GM19452 (cell line): ENCODE results near the gene VPS25.
"Not testable (repeated sequence)": the region's sequence is repeated elsewhere in the genome, so short reads cannot be mapped to it uniquely, and the experiment has no call there.

Source experiments
- ATAC-seq: cut with Tn5 transposase; IDR thresholded peaks from one replicate; pipeline ENCODE4 v1.9.1; 2021; ENCODE audit not compliant: unreplicated experiment

The VPS25 gene

DNA sequence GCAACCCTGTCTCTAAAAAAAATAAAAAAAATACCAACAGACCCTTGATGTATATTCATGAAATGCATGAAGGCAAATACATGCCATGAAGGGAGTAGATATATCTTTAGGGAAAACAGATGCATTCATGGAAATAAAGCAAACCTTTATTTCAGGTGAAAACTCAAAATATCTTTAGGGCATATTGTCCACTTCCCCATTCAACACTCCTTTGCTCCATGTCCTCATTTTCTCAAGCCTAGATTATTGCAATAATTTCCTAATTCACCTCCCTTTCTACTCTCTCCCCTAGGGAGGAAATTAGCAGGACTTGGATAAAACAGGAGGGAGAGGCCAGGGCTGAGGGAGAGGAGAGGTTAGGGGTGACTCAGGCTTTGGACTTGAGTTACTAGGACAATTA is 5.7 kb upstream of the VPS25 start:
- ATAC-seq: no peak

DNA sequence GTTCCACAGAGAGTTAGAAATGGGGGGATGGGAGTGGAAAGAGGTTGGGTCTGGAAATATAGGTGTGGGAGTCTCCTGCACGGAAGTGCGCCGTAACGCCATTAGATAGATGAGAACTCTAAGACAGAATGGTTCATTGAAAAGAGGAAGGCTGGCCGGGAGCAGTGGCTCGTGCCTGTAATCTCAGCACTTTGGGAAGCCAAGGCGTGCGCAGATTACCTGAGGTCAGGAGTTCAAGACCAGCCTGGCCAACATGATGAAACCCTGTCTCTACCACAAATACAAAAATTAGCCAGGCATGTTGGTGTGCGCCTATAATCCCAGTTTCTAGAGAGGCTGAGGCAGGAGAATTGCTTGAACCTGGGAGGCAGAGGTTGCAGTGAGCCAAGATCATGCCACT is 5.2 kb upstream of the VPS25 start:
- ATAC-seq: not testable (repeated sequence)

DNA sequence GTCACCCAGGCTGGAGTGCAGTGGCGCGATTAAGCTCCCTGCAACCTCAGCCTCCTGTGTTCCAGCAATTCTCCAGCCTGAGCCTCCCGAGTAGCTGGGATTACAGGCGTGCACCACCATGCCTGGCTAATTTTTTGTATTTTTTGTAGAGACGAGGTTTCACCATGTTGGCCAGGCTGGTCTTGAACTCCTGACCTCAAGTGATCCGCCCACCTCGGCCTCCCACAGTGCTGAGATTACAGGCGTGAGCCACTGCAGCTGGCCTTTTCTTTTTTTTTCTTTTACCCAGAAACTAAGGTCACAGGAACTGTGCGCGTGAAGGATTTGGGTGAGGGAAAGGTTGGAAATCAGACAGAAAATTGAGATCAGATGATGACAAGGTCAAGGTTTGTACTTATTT is 3.3 kb upstream of the VPS25 start:
- not testable (repeated sequence) for ATAC-seq

DNA sequence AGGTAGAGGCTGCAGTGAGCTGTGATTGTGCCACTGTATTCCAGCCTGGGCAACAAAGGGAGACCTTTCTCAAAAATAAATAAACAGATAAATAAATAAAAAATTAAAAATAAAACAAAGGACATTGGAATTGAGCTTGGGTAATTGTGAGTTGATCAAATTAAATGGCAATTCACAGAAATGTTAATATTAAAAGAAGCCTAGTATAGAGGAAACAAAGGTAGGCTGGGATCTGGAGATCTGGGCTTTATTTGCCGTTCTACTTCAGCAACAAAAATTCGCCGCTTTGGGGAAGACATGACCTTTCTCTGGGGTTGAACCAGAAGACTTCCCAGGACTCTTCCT is 332 bp upstream of the VPS25 start:
- ATAC-seq: no peak

DNA sequence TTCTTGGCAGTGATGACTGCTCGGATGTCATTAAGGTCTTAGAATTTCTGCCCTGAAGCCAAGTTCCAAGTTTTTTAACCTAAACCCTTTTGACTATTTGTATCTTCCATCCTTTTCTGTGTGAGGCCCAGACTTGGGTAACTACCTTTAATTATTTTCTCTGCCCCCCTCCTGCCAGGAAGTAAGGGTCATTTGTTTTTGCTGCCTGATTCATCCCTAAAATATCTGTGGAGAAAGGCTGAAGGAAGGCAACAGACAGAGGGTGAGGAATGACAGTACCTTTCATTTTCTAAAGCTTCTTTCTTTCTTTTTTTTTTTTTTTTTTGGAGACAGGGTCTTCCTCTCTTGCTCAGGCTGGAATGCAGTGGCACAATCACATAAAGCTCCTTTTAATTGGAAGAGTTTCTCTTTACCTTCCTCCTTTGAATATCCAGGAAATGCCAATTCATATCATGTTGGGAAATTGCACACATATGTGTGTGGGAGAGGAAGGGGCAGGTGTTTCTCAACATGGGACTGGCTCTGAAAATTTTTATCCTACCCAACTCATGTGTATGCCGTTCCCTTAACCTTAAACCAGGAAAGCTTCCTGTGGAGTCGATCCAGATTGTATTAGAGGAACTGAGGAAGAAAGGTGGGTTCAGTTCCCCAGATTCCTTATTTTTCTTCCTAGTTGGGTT is 957 bp downstream of the VPS25 start:
- ATAC-seq: no peak

DNA sequence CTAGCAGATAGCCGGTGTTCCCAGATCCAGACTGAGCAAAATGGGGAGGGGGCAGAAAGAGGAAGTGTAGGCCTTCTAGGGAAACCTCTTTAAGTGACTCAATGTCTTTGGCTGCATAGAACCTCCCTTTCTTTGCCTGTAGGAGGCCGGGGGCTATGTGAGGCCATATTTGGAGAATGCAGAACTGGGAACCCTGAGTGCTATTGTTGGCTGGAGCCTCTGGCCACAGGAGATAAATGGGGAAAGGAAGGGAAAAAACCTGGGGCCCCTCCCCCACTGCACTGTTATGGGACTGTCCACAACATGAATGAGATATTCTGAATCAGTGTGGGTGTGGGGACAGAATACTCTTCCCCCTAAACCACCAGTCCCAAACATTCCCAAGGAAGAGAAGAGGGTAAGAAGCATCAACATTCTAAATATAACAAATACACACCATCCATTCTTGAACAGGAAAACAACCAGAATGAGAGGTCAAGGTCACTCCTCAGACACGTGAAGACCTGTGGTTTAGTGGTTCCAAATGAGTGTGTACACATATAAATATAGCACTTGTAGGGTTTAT is 2.4 kb downstream of the VPS25 start:
- no peak for ATAC-seq

DNA sequence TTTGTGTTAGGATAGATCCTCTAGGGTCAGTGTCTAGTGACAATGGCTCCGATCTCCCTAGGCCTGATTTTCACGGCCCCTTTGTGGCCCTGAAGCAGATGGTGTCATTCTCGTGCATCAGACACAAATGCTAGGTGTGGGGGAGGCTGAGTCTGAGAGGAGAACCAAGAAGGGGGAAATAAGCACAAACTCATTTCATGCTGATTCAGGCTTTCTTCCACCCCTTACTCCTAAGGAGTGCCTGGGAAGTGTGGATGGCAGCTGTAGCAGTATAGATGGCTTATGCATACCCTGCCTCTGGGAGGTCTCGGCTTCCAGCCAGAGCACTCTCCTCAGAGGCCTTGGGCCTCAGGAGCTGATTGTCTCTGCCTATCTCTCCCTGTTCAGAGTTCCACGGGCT is 5.3 kb downstream of the VPS25 start:
- no peak for ATAC-seq

DNA sequence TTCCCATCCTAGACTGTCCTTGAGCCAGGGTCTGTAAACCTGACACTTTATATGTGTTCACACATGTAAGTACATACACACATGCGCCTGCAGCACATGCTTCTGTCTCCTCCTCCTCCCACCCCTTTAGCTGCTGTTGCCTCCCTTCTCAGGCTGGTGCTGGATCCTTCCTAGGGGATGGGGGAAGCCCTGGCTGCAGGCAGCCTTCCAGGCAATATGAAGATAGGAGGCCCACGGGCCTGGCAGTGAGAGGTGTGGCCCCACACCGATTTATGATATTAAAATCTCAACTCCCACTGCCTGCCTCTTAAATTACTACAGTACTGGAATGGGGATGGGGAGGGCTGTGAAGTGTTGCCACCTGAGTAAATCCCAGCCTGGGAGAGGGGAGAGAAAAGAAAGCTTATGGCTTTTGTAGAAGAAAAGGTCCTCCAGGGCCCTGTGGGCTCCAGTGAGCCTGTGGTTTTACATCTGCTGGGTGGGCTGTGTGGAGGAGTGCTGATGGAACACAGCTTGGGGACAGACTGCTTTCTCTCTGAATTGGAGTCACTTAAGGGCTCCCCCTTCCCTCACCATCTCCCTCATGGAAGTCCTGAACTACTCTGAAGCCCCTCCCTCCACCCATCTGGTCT is 6.2 kb downstream of the VPS25 start:
- ATAC-seq: no peak

DNA sequence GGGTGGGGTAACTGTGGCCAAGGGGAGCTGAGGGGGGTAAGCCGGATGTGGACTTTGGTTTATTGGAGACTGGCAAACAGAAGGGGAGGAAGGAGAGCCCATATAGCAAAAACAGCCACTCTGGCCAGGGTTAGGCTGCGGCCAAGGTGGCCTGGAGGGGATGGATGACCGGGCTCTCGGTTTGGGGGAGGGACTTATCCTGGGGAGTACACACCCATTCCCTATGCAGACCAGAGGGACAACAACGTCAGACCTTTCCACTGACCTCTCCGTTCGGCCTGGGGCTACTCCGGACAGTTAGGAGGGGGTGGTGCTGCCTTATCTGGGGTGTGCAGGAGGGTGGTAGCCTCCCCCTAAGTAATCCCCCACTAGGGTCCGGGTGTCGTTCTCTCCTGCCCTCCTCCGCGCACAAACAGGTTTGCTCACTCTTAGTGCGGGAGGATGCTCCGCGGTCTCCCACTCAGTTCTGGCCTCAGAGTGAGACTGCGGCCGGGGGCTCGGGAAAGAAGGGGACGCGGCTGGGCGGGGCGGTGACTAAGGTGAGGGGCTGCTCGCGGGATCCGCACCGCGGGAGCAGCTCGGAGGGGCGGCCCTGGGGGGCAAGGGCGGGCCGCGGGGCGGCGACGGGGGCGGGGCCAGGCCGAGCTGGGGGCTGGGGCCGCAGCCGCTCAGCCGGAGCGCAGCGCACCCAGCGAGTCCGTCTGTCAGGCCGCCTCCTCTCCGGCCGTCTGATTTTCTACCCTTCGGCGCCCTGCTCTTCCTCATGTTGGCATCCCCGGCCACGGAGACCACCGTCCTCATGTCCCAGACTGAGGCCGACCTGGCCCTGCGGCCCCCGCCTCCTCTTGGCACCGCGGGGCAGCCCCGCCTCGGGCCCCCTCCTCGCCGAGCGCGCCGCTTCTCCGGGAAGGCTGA is 6.9 kb downstream of the VPS25 start, which contains the start of gene WNK4:
Gene WNK4, plus strand, starts transcription at position 675 of the 915 bp plus-strand sequence. Its CDS starts 89 bp downstream, at position 764.
- ATAC-seq: no peak

DNA sequence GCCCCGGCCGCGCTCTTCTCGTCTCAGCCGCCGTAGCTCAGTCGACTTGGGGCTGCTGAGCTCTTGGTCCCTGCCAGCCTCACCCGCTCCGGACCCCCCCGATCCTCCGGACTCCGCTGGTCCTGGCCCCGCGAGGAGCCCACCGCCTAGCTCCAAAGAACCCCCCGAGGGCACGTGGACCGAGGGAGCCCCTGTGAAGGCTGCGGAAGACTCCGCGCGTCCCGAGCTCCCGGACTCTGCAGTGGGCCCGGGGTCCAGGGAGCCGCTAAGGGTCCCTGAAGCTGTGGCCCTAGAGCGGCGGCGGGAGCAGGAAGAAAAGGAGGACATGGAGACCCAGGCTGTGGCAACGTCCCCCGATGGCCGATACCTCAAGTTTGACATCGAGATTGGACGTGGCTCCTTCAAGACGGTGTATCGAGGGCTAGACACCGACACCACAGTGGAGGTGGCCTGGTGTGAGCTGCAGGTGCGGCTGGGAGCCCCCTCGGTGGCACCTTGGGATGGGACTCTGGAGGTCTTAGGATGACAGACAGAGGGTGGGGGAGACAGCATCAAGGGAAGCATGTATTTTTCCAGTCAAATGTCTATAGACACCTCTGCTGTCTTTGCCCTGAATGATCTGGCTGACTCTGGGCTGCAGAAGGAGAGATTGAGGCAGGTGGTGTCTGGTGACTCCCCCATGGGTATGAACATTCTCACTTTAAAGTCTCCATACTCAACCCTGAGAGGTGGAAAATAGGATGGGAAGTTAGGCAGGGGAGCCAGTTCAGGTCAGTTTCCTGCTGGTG is 7.8 kb downstream of the VPS25 start:
- ATAC-seq: no peak

DNA sequence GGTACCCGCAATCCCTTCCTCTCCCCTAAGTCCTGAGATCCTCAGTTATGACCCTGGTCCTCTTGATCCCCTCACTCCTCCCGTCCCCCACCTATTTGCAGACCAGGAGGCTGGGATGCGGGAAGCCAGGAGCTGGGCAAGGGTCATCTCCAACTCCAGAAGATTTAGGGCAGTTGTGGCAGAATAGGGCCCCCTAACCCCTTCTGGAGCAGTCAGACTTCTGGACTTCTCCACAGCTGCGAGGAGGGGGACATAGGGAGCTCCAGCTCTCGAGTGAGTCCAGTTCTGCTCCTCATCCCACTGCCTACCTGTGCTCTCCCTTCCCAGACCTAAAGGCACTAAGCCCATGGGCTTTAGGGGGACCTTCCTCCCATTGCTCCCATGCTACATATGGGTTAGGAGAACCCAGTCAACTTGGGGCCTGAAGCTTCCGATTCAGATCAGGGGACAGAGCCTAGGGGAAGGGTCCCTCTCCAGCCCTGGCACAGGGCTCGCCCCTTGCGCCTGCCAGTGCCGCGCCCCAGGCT is 8.5 kb downstream of the VPS25 start:
- ATAC-seq: no peak

DNA sequence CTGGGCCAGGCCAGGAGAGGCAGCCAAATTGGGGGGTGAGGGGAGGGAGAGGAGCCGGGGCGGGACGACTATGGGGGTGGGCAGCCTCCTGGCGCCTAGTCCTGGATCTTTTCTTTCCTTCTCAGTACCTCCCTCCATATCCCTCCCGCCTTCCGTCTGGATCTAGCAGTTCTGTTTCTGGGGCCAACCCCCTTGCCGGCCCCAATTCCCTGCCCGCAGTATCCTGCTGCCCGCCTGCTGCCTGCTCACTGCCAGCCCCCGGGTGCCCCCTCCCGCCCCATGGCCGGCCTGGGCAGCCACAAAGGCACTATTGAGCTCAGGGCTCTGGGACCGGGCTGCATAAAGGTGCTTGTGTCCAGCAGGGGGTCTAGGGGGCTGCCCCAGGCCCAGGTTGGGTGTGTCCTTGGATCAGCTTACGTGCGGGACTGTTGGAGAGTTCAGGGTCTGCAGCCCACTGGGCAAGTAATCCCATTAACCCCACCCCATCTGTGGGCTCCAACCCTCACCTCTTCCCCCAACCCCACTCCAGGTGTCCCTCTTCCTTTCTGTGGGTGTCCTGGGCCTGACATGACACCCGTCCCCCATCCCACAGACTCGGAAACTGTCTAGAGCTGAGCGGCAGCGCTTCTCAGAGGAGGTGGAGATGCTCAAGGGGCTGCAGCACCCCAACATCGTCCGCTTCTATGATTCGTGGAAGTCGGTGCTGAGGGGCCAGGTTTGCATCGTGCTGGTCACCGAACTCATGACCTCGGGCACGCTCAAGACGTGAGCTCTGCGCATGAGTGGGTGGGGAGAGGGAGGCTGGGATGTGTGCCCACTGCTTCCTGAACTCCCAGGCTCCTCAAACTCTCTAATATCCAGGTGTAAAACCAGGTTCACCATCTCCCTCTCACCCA is 9.2 kb downstream of the VPS25 start:
- no peak for ATAC-seq

DNA sequence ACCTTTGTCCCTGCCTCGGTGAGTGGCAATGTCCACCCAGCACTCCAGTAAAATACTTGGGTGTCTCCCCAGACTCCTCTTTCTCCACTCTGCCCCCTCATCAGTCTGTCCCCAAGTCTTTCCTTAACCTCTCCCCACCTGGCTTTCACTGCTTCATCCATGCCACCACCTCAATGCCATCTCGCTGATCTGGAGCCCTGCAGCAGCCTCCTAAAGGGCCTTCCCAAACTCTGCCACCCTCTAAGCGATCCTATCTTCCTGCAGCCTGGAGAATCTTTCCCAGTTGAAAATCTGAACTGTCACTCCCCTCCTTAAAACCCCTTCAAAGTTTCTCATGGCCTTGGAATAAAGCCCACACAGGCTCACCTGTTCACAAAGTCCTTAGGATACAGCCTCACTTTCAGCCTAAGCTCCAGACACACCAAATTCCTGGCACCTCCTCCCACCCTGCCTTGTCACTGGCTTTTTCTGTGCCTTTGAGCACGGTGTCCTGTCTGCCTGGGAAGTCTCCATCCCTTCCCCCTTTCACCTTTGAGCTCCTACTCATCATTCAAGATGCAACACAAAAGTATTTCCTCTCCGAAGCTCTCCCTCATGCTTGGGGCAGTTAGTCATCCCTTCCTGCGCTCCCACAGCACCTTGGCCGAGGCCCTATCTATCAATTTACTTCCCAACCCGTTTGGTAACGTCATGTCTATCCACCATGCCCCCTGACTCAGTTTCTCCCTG is 10.0 kb downstream of the VPS25 start:
- ATAC-seq: no peak

DNA sequence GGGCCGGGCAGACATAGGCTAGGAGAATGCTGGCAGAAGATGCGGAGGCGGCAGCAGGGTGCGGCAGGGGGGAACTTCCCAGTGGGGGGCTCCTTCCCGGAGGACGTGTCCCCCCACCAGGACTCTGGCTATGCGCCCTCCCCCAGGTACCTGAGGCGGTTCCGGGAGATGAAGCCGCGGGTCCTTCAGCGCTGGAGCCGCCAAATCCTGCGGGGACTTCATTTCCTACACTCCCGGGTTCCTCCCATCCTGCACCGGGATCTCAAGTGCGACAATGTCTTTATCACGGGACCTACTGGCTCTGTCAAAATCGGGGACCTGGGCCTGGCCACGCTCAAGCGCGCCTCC is 10.5 kb downstream of the VPS25 start:
- ATAC-seq: no peak

DNA sequence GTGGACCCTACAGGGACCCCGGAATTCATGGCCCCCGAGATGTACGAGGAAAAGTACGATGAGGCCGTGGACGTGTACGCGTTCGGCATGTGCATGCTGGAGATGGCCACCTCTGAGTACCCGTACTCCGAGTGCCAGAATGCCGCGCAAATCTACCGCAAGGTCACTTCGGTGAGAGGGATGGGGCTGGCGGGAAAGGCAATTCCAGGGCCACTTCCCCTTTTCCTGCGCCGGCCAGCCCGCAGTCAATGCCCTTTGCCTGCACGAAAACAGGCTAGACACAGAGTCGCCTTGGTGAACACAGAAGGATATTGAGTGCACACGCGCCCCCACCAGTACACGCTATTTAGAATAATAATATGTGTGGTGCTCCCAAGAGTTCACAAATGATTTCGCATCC is 11.2 kb downstream of the VPS25 start:
- no peak for ATAC-seq

DNA sequence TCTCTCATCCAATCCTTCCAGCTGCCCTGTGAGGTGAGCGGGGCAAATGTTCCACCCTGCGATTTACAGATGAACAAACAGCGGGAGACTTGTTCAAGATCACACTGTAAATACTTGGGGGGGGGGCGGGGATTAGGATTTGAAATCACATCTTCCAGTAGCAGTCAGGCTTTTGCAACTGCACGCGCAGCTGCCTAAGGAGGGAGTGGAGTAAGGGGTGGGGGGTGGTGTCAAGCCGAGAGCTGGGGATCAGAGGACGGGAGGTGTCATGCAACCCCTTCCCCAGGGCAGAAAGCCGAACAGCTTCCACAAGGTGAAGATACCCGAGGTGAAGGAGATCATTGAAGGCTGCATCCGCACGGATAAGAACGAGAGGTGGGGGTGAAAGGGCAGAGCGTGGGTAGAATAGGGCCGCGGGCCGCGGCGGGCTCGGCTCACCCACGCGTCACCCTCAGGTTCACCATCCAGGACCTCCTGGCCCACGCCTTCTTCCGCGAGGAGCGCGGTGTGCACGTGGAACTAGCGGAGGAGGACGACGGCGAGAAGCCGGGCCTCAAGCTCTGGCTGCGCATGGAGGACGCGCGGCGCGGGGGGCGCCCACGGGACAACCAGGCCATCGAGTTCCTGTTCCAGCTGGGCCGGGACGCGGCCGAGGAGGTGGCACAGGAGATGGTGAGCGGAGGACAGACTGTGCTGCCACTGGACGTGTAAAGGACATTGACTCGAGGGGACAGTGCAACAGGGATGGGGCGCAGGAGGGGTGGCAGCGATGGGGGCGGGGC is 11.8 kb downstream of the VPS25 start:
- ATAC-seq: no peak

DNA sequence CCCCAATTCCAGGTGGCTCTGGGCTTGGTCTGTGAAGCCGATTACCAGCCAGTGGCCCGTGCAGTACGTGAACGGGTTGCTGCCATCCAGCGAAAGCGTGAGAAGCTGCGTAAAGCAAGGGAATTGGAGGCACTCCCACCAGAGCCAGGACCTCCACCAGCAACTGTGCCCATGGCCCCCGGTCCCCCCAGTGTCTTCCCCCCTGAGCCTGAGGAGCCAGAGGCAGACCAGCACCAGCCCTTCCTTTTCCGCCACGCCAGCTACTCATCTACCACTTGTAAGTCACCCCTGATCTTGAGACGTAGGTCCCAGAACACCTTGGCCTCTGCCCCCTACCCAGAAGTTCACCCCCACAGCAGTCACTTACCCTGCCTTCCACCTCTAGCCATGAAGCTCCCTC is 14.0 kb downstream of the VPS25 start:
- ATAC-seq: no peak

DNA sequence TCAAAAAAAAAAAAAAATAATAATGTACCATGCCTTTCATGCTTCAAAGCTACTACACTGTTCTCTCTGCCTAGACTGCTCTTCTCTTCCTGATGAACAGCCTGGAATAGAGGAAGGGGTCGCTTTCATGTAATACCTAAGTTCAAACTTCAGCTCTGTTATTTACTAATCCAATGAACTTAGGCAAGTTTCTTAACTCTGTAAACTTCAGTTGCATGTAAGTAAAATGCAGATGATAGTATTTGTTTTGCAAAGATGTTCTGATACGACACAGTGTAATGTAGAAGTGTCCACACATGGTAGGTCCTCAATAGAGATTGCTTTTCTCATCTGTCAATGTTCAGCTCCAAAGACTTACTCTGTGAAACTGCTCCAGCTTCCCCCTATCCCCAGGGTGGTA is 18.7 kb downstream of the VPS25 start:
- ATAC-seq: no peak
